ENCODE results near the gene RPUSD1. TPM values are rescaled to one million over a fixed set of nuclear protein-coding genes. Genes with fewer than 3 reads are reported as not detected.
"Not testable (repeated sequence)": the region's sequence is repeated elsewhere in the genome, so short reads cannot be mapped to it uniquely, and the experiment has no call there.

Gene RPUSD1, protein sequence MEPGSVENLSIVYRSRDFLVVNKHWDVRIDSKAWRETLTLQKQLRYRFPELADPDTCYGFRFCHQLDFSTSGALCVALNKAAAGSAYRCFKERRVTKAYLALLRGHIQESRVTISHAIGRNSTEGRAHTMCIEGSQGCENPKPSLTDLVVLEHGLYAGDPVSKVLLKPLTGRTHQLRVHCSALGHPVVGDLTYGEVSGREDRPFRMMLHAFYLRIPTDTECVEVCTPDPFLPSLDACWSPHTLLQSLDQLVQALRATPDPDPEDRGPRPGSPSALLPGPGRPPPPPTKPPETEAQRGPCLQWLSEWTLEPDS
- total RNA-seq = 23.5 and 26.8 TPM in 2 replicates
- long read RNA-seq, partial matches to known transcripts = 0 of 1 reads
- long read RNA-seq, other reads (novel, unspliced or antisense) = 1 of 1 reads

DNA sequence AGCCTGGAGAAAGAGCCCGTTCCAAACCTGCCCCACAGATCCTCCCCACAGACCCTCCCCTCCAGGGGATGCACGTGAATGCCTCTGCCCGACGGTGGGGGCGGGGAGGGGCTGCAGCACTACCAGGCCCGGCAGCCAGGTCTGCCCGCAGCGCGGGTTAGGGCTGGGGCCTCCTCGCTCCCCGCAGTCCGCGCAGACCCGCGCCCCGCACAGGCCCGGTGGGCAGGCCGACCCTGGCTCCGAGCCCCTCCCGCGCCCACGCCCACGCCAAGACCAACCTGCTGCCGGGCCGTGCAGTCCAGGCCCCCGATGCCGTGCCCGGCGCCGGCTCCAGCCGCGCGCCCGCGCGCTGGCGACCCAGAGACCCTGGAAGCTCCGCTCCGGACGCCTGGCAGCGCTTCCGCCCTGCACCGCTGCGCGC is at the start of gene RPUSD1:
TSS of gene RPUSD1 (minus strand) at position 404 of the 421 bp plus-strand sequence. CDS start 644 bp downstream, outside the sequence.
- peak within 1 kb of the TSS; percentile 84 for H3K4me3 Mint-ChIP-seq (ENCODE audit: low read depth)
- TF ChIP-seq, protein P1, sequence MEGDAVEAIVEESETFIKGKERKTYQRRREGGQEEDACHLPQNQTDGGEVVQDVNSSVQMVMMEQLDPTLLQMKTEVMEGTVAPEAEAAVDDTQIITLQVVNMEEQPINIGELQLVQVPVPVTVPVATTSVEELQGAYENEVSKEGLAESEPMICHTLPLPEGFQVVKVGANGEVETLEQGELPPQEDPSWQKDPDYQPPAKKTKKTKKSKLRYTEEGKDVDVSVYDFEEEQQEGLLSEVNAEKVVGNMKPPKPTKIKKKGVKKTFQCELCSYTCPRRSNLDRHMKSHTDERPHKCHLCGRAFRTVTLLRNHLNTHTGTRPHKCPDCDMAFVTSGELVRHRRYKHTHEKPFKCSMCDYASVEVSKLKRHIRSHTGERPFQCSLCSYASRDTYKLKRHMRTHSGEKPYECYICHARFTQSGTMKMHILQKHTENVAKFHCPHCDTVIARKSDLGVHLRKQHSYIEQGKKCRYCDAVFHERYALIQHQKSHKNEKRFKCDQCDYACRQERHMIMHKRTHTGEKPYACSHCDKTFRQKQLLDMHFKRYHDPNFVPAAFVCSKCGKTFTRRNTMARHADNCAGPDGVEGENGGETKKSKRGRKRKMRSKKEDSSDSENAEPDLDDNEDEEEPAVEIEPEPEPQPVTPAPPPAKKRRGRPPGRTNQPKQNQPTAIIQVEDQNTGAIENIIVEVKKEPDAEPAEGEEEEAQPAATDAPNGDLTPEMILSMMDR (IDR thresholded peaks at IDR 0.05; ENCODE audit: unreplicated experiment) = no peak
- H3K9me3 Mint-ChIP-seq (ENCODE audit: low read depth) = no peaks in the 10 kb centered on the region
- no peaks in the 10 kb centered on the region for H3K27me3 Mint-ChIP-seq
- DNase-seq (ENCODE audit: low spot score, unreplicated experiment) = peak; percentile 43
- H3K36me3 Mint-ChIP-seq (ENCODE audit: insufficient read depth) = peaks cover 7% of the 10 kb centered on the region
- H3K4me1 Mint-ChIP-seq (ENCODE audit: low read depth) = no peaks in the 10 kb centered on the region
- peak within 1 kb of the TSS; percentile 62 for H3K27ac Mint-ChIP-seq

- not testable (repeated sequence) for H3K27me3 Mint-ChIP-seq; DNase-seq (ENCODE audit: low spot score, unreplicated experiment); H3K27ac Mint-ChIP-seq
These were observed 48.6 kb upstream of the RPUSD1 start for GRCh38 chr16:836822-837221.

DNA sequence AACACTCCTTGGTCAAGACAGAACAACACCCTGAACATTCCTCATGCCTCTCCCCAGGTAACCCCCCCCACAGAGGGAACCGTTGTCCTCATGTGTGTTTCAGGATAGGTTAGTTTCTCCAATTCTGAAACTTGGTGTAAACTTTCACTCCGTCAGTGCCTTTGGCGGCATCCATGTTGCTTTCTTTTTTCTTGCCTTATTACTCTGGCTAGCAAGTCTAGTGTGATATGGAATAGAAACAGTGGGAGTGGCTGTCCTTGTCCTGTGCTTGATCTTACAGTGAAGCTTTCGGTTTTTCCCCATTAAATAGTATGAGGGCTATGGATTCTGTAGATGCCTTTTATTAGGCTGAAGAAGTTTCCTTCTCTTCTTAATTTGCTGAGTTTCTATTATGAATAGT is 48.0 kb upstream of the RPUSD1 start:
- Mint-ChIP-seq H3K36me3 (ENCODE audit: insufficient read depth) (peaks cover 1% of the 10 kb centered on the region), H3K27me3 (peaks cover 3% of the 10 kb centered on the region), H3K4me1 (ENCODE audit: low read depth) (no peaks in the 10 kb centered on the region), H3K27ac (no peak overlapping the region), H3K4me3 (ENCODE audit: low read depth) (no peak overlapping the region), H3K9me3 (ENCODE audit: low read depth) (peaks cover 8% of the 10 kb centered on the region)
- TF ChIP-seq, protein P1 (IDR thresholded peaks at IDR 0.05; ENCODE audit: unreplicated experiment) = no peak
- DNase-seq (ENCODE audit: low spot score, unreplicated experiment) = no peak

More at GRCh38 chr16:836822-837221, 48.6 kb upstream of the RPUSD1 start:
- not testable (repeated sequence) for H3K36me3 Mint-ChIP-seq (ENCODE audit: insufficient read depth); H3K9me3 Mint-ChIP-seq (ENCODE audit: low read depth); H3K4me3 Mint-ChIP-seq (ENCODE audit: low read depth); H3K4me1 Mint-ChIP-seq (ENCODE audit: low read depth)

DNA sequence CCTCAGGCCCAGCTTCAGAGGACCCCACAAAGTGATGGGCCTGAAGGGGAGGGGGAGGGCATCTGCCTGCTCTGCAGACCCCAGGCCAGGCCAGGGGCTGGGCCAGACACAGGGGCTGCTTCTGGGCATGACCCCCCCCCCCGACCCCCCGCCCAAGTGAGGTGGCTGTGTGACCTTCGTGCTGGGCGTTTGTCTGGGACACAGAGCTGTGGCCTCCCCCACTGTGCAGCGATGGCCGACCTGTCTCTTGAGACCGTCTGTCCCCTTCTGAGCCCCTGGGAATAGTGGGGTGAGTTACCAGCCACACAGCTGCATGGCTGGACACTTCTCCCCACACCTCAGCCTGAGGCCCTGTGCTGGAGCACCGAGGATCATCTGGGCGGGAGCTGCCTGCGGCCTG is 47.2 kb upstream of the RPUSD1 start:
- peaks cover 8% of the 10 kb centered on the region for H3K9me3 Mint-ChIP-seq (ENCODE audit: low read depth)
- TF ChIP-seq, protein P1 (IDR thresholded peaks at IDR 0.05; ENCODE audit: unreplicated experiment) = no peak
- H3K36me3 Mint-ChIP-seq (ENCODE audit: insufficient read depth) = peaks cover 1% of the 10 kb centered on the region
- H3K27ac Mint-ChIP-seq = no peak overlapping the region
- H3K4me3 Mint-ChIP-seq (ENCODE audit: low read depth) = no peak overlapping the region
- H3K4me1 Mint-ChIP-seq (ENCODE audit: low read depth) = no peaks in the 10 kb centered on the region
- DNase-seq (ENCODE audit: low spot score, unreplicated experiment) = no peak
- peaks cover 3% of the 10 kb centered on the region for H3K27me3 Mint-ChIP-seq

DNA sequence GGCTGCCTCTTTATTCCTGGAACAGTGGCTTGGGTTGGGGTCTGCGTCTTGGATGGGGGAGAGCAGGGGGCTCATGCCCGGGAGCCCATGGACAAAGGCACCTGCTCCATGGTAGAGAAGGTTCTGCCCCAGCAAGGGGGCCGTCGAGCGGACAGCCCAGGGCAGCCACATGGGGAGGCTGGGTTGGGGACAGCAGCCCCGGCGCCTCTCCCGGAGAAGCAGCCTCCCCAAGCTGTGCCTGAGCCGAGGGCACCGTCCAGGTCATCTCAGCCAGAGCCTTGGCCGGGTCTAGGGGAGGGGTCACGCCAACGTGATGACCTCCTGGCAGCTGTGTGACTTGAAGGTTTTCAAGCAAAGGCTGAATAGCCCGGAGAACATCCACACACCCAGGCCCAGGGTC is 45.2 kb upstream of the RPUSD1 start:
- Mint-ChIP-seq H3K4me1 (ENCODE audit: low read depth) (no peaks in the 10 kb centered on the region), H3K27me3 (peaks cover 3% of the 10 kb centered on the region), H3K4me3 (ENCODE audit: low read depth) (no peak overlapping the region), H3K9me3 (ENCODE audit: low read depth) (peaks cover 8% of the 10 kb centered on the region), H3K27ac (no peak overlapping the region), H3K36me3 (ENCODE audit: insufficient read depth) (peaks cover 1% of the 10 kb centered on the region)
- TF ChIP-seq, protein P1 (IDR thresholded peaks at IDR 0.05; ENCODE audit: unreplicated experiment) = no peak
- no peak for DNase-seq (ENCODE audit: low spot score, unreplicated experiment)

Data from progenitor cell of endocrine pancreas (in vitro differentiated cells).